Breast epithelium (tissue), 4 donors: ENCODE data around the gene FAM25A. TPM values are rescaled to one million over a fixed set of nuclear protein-coding genes. Genes with fewer than 3 reads are reported as not detected.

Experiments used
- DNase-seq, 2 donors: peaks; one replicate each; pipeline ENCODE4 v3.0.0-alpha.2; 2019; ENCODE audit warnings: low spot score in 2 of 2
- H3K27ac ChIP-seq, 2 donors: fragments of 200-600 bp; sonication (generic) in 1 of 2; one replicate each; pipeline ENCODE4 v1.5.1; 2016 to 2019; ENCODE audit warnings: mild to moderate bottlenecking in 1 of 2
- H3K27me3 ChIP-seq, 2 donors: fragments of 200-600 bp; sonication (generic) in 1 of 2; one replicate each; pipeline versions ENCODE4 v1.5.1 to v1.6.0; 2017 to 2019; ENCODE audit warnings: control low read depth in 1 of 2, mild to moderate bottlenecking in 1 of 2
- H3K36me3 ChIP-seq: fragments of 200-600 bp; one replicate; pipeline ENCODE4 v1.5.1; 2019
- H3K4me1 ChIP-seq, 2 donors: fragments of 200-600 bp; sonication (generic); one replicate each; pipeline ENCODE4 v1.5.1; 2016 to 2019; ENCODE audit warnings: control low read depth in 1 of 2
- H3K4me3 ChIP-seq, 3 donors: fragments of 200-600 bp; sonication (generic); 1 replicate in 2 of 3; 2 replicates in 1 of 3; pipeline ENCODE4 v1.5.1; 2016 to 2019; ENCODE audit warnings: mild to moderate bottlenecking in 3 of 3, moderate library complexity in 2 of 3
- H3K9me3 ChIP-seq, 2 donors: fragments of 200-600 bp; sonication (generic) in 1 of 2; one replicate each; pipeline ENCODE4 v1.5.1; 2016 to 2019; ENCODE audit warnings: control low read depth in 1 of 2
- POLR2A ChIP-seq: fragments of 450-650 bp; IDR thresholded peaks from one replicate; pipeline ENCODE4 v1.6.1; 2016; ENCODE audit warnings: antibody characterized with exemption, mild to moderate bottlenecking, moderate library complexity
- POLR2AphosphoS5 ChIP-seq, 3 donors: sonication (generic); formaldehyde crosslinking; IDR thresholded peaks; one replicate each; pipeline ENCODE4 v1.6.1; 2017; ENCODE audit warnings: antibody characterized with exemption in 3 of 3
- intact Hi-C: fragments of 100-400 bp; cut with DNase I; formaldehyde crosslinking; loops from one replicate; pipeline ENCODE4 v1.15.1; 2023; ENCODE audit warnings: low total_unique reads
- total RNA-seq, 3 donors: library from RNA; depleted of rRNA; stranded (reverse); fragments of >200 nt; gene quantifications; one replicate each; pipeline ENCODE4 v1.1.0, GENCODE V29; 2016
- TF ChIP-seq, protein P1 (sequence below), 3 donors: fragments of 450-650 bp; IDR thresholded peaks; one replicate each; pipeline ENCODE4 v1.5.1; 2016 to 2017; ENCODE audit warnings: antibody characterized with exemption in 3 of 3, mild to moderate bottlenecking in 3 of 3, moderate library complexity in 3 of 3

The FAM25A gene
- total RNA-seq, 3 donors from 2014 or later = not detected

DNA sequence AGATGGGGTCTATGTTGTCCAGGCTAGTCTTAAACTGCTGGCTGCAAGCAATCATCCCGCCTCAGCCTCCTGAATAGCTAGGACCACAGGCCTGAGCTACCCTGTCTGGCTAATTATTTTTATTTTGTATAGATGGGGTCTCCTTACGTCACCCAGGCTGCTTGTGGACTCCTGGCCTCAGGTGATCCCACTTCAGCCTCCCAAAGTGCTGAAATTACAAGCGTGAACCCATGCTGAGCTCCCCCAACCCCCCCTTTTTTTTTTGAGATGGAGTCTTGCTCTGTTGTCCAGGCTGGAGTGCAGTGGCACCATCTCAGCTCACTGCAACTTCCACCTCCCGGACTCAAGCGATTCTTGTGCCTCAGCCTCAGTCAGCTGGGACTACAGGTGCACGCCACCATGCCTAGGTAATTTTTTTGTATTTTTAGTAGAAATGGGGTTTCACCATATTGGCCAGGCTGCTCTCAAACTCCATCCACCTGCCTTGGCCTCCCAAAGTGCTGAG lies 25.4 kb downstream of the FAM25A start:
- TF ChIP-seq POLR2A (no peak), POLR2AphosphoS5 (IDR thresholded peaks at IDR 0.05) (no peak)
- TF ChIP-seq, protein P1, sequence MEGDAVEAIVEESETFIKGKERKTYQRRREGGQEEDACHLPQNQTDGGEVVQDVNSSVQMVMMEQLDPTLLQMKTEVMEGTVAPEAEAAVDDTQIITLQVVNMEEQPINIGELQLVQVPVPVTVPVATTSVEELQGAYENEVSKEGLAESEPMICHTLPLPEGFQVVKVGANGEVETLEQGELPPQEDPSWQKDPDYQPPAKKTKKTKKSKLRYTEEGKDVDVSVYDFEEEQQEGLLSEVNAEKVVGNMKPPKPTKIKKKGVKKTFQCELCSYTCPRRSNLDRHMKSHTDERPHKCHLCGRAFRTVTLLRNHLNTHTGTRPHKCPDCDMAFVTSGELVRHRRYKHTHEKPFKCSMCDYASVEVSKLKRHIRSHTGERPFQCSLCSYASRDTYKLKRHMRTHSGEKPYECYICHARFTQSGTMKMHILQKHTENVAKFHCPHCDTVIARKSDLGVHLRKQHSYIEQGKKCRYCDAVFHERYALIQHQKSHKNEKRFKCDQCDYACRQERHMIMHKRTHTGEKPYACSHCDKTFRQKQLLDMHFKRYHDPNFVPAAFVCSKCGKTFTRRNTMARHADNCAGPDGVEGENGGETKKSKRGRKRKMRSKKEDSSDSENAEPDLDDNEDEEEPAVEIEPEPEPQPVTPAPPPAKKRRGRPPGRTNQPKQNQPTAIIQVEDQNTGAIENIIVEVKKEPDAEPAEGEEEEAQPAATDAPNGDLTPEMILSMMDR (IDR thresholded peaks at IDR 0.05) = no peak
- Histone ChIP-seq H3K27me3 (no peaks in the 10 kb centered on the region), H3K4me3 (no peak overlapping the region), H3K36me3 (no peaks in the 10 kb centered on the region), H3K4me1 (no peaks in the 10 kb centered on the region), H3K27ac (no peak overlapping the region), H3K9me3 (no peaks in the 10 kb centered on the region)
- intact Hi-C loops = no loop called here
- DNase-seq = no peak

DNA sequence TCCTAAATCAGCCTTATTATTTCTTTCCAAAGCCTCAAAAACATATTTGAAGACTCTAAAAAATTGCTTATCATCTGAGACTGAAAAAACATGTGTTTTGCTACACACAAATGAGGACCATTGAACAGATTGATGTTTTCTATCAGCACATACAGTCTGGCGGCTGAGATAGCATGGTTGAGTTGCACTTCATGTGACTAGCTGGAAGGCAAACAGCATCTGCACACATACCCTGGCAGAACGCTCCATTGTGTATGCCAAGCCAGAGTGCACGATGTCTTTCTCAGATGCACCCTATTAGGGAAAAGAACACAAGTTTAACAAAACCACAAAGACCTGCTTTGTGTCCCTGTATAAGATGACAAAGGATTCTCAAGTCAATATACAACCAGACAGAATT lies 33.0 kb downstream of the FAM25A start:
- Histone ChIP-seq H3K4me1 (no peaks in the 10 kb centered on the region), H3K4me3 (no peak overlapping the region), H3K27ac (peak overlapping the region in 1 of 2 donors; percentile 33), H3K36me3 (no peaks in the 10 kb centered on the region), H3K27me3 (no peaks in the 10 kb centered on the region), H3K9me3 (no peaks in the 10 kb centered on the region)
- intact Hi-C loops = no loop called here
- peak in 1 of 2 donors; percentile 21 for DNase-seq
- TF ChIP-seq, protein P1 (IDR thresholded peaks at IDR 0.05) = no peak
- TF ChIP-seq POLR2AphosphoS5 (IDR thresholded peaks at IDR 0.05) (no peak), POLR2A (no peak)

DNA sequence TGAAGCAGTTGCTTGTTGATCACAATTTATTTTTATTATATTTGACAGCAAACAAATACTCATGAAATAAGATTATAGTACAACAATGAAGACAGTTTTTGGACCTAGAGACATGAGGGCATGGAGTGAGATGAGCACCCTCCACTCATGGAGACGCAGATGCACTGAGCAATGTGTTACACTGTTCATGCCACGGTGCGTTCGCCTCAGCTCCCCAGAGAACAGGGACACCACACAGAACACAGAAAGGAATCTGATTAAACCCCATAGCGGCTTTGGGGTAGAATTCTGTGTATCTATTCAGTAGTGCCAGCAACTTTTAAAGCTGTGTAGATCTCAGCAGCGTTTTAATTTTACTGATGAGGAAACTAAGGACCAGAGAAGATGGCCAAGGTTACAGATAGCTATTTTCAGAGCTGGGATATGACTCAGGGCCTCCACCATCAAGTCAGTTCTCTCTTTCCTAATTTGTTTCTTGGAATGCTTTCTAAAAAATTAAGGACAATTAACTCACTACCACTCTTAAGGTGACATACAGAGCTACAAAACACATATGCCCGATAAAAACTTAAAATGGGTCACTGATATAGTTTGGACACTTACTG lies 33.6 kb downstream of the FAM25A start:
- no peaks in the 10 kb centered on the region for H3K27me3 ChIP-seq
- no peak for DNase-seq
- no peaks in the 10 kb centered on the region for H3K9me3 ChIP-seq
- peak overlapping the region in 1 of 2 donors; percentile 6 for H3K27ac ChIP-seq
- TF ChIP-seq, protein P1 (IDR thresholded peaks at IDR 0.05) = no peak
- TF ChIP-seq POLR2AphosphoS5 (IDR thresholded peaks at IDR 0.05) (no peak), POLR2A (no peak)
- no peaks in the 10 kb centered on the region for H3K4me1 ChIP-seq
- intact Hi-C loops = no loop called here
- H3K36me3 ChIP-seq = no peaks in the 10 kb centered on the region
- no peak overlapping the region for H3K4me3 ChIP-seq

DNA sequence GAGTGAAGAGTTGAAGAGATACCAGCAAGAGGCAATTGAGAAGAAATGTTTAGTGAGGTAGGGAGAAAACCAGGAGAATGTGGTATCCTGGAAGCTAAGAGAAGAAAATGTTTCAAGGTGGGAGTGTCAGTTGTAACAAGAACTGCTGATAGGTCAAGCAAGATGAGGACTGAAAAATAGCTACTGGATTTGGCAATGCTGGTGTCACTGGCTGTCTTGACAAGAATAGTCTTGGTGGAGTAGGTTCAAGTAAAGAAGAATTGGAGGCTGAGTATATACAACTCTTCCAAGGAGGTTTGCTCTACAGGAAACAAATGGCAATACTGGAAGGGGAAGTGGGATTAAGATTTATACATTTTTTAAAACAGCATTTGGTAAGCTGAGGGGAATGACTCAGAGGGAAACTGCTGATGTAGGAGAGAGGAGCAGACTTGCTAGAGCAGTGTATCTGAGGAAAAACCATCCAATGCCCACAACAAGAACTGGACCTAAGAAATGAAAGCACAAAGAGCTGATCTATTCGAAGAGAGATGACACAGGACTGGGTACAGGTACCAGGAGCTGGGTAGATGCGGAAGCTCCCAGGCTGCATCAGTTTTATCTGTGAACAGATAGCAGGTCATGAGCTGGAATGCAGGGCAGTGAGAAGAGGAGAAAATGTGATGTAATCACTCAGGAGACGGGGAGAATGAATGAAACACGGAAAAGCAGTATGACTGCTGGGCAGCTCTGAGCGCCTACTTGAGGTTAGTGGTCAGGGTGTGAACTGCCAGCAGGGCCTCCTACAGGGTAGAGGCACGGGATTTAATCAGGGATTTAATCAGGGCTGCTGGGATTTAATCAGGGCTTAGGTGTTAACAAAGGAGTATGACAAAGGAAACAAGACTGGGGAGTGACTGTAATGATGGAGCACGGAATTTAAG lies 34.5 kb downstream of the FAM25A start:
- Histone ChIP-seq H3K27me3 (no peaks in the 10 kb centered on the region), H3K36me3 (no peaks in the 10 kb centered on the region), H3K27ac (peak overlapping the region; percentile 2 to 33), H3K9me3 (no peaks in the 10 kb centered on the region), H3K4me3 (no peak overlapping the region), H3K4me1 (no peaks in the 10 kb centered on the region)
- no peak for DNase-seq
- TF ChIP-seq POLR2A = no peak
- TF ChIP-seq POLR2AphosphoS5 (IDR thresholded peaks at IDR 0.05) = no peak
- TF ChIP-seq, protein P1 (IDR thresholded peaks at IDR 0.05) = no peak
- intact Hi-C loops = no loop called here

DNA sequence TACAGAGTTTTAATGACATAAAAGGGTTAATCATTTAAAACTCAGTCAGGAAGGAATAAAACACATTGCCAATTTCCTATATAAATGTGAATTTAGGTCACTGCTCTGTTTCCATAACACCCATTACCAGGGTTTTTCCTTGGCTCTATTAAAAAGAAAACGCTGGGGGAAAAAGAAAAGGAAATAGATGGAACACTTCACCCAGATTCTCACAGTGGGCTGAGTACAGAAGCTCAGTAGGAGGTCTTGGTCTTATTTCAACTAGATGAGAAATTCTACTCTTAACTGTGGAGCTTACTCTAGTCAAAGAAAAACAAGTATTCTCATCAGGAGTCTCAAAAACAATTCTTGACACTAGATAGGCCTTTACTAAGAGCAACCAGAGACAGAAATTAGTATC lies 38.1 kb downstream of the FAM25A start:
- no peak overlapping the region for H3K4me3 ChIP-seq
- no peaks in the 10 kb centered on the region for H3K4me1 ChIP-seq
- H3K27ac ChIP-seq = no peak overlapping the region
- no peaks in the 10 kb centered on the region for H3K36me3 ChIP-seq
- H3K9me3 ChIP-seq = no peaks in the 10 kb centered on the region
- TF ChIP-seq, protein P1 (IDR thresholded peaks at IDR 0.05) = no peak
- no peak for TF ChIP-seq POLR2A
- TF ChIP-seq POLR2AphosphoS5 (IDR thresholded peaks at IDR 0.05) = no peak
- intact Hi-C loops = no loop called here
- DNase-seq = no peak
- no peaks in the 10 kb centered on the region for H3K27me3 ChIP-seq
